Measurements from ENCODE around the gene ARID1B. TPM values are rescaled to one million over a fixed set of nuclear protein-coding genes. Genes with fewer than 3 reads are reported as not detected.

Gene ARID1B
- total and polyA plus RNA-seq, 2 of the 4 experiments (the other 2 are of a cell fraction): 14.5 to 20.1 TPM

DNA sequence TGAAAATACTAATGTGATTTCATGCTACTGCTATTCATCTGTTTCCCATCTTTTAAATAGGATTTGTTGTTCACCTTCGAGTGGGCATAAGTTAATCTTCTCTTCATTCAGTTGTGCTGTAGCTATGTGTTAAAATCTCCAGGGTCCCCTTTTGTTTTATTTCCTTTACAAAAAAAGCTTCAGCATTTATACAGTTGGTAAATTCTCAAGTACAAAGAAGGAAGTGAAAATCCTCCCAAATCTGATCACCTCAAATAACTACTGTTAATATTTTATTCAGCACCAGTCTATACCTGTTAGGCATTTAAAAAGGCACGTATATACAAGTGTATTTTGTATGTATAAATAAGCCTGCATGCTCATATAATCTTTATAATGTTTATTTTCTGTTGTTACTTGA, 294.9 kb downstream of the ARID1B start:
- H2BK20ac ChIP-seq (ENCODE audit: low read depth, low read length): no peak overlapping the region
- BruUV-seq (replicated peaks): no TSS peak
- H3K4me2 ChIP-seq (ENCODE audit: low read depth, low read length): no peak overlapping the region
- no peak overlapping the region for H3K14ac ChIP-seq (replicated peaks; ENCODE audit: low read depth, low read length)
- ATAC-seq (ENCODE audit: low read depth) (no peak), DNase-seq (no peak)
- no peak overlapping the region for H2BK5ac ChIP-seq (ENCODE audit: low read depth, low read length, poor library complexity, severe bottlenecking)
- no peak overlapping the region for H2AK5ac ChIP-seq (ENCODE audit: low read depth, low read length)
- H3K79me1 ChIP-seq (ENCODE audit: low read depth in 1 of 2, low read length in 2 of 2): peaks cover 38 to 57% of the 10 kb centered on the region in 2 experiments
- no peak overlapping the region for H3K56ac ChIP-seq (ENCODE audit: extremely low read depth, insufficient read depth, low read length)
- H3K9me1 ChIP-seq (ENCODE audit: insufficient read depth, low read length): peaks cover 5% of the 10 kb centered on the region
- H2AK9ac ChIP-seq (replicated peaks; ENCODE audit: low read depth, low read length, poor library complexity): no peak overlapping the region
- no peak overlapping the region for H3K23ac ChIP-seq (ENCODE audit: low read depth, low read length)
- H3K9ac ChIP-seq (ENCODE audit: low read depth, low read length): no peak overlapping the region
- POLR2A ChIA-PET (ENCODE audit: unreplicated experiment): no interaction called here
- H2BK15ac ChIP-seq (ENCODE audit: low read depth, low read length): no peak overlapping the region
- H3K27me3 ChIP-seq (ENCODE audit: control insufficient read depth, insufficient read depth, low read length): no peaks in the 10 kb centered on the region
- H3K36me3 ChIP-seq (ENCODE audit: control insufficient read depth, insufficient read depth, low read length): no peaks in the 10 kb centered on the region
- H4K5ac ChIP-seq (ENCODE audit: low read depth, low read length): no peak overlapping the region
- H4K8ac ChIP-seq (ENCODE audit: low read depth in 2 of 2, low read length in 2 of 2): no peak overlapping the region
- CTCF ChIA-PET: interaction anchor here (1.1 to 1.9 kb wide), 2 partner anchors 10 to 26 kb away, joined by 3 to 5 read pairs; no protein-coding TSS in a partner anchor
- H3K27ac ChIP-seq (ENCODE audit: insufficient read depth, low read length): no peak overlapping the region
- H4K20me1 ChIP-seq (ENCODE audit: insufficient read depth, low read length): peaks cover 24% of the 10 kb centered on the region
- no CpG with 5 or more reads among the region's 2 CpGs for WGBS, 2 experiments (ENCODE audit: extremely low coverage in 2 of 2, insufficient read length in 1 of 2)
- TF ChIP-seq RFX5 (IDR thresholded peaks at IDR 0.05; ENCODE audit: low read depth, low read length): no peak
- H3K4me1 ChIP-seq (ENCODE audit: control insufficient read depth, insufficient read depth, low read length): peaks cover 19% of the 10 kb centered on the region
- no peaks in the 10 kb centered on the region for H3K9me3 ChIP-seq (ENCODE audit: control insufficient read depth, insufficient read depth, low read length)
- no peak overlapping the region for H2AFZ ChIP-seq (replicated peaks; ENCODE audit: low read length, poor library complexity)
- H2BK120ac ChIP-seq (ENCODE audit: low read depth, low read length): no peak overlapping the region
- dilution Hi-C loops (cut with HindIII; ENCODE audit: low sequenced_read_pairs, unreplicated experiment): no loop called here
- no peak overlapping the region for H3K4ac ChIP-seq (ENCODE audit: low read depth, low read length)
- H3K4me3 ChIP-seq (ENCODE audit: insufficient read depth, low read depth, low read length): no peak overlapping the region
- in situ Hi-C loops (cut with MboI; ENCODE audit: low sequenced_read_pairs): no loop called here
- no peak overlapping the region for H3K18ac ChIP-seq (ENCODE audit: low read depth, low read length)
- H4K91ac ChIP-seq (ENCODE audit: insufficient read depth, low read depth, low read length): no peak overlapping the region
- intact Hi-C loops (cut with micrococcal nuclease): no loop called here

All from IMR-90 (cell line).